SK-N-SH (cell line): ENCODE data around the gene MAD1L1. TPM values are rescaled to one million over a fixed set of nuclear protein-coding genes. Genes with fewer than 3 reads are reported as not detected.

Experiments
- CTCF ChIA-PET: fragments of 300-600, 350-600 bp; formaldehyde crosslinking; extraction: SDS; loops from one replicate; lab custom pipeline; 2021; lab: Yijun Ruan, JAX
- POLR2A ChIA-PET: fragments of 350-600 bp; sonication (Branson Sonifier 250); formaldehyde crosslinking; extraction: SDS; loops from one replicate; lab custom pipeline; 2020; ENCODE audit warnings: antibody characterized with exemption, inconsistent platforms; lab: Yijun Ruan, JAX
- DNase-seq: peaks from one replicate; pipeline ENCODE4 v3.0.0; 2012
- H2AFZ ChIP-seq: fragments of 200-600 bp; sonication (generic); 2 replicates; pipeline ENCODE4 v1.8.1; 2016; ENCODE audit warnings: antibody characterized with exemption, mild to moderate bottlenecking, low read depth
- H3F3A ChIP-seq: fragments of 200-600 bp; sonication (generic); replicated peaks from 2 replicates; pipeline ENCODE3; 2016; ENCODE audit warnings: antibody characterized with exemption, mild to moderate bottlenecking; ENCODE audit not compliant: insufficient read depth
- H3K27ac ChIP-seq, 2 experiments: fragments of 200-500 bp in 1 of 2; fragments of 200-600 bp in 1 of 2; sonication (Bioruptor generic) in 1 of 2; sonication (generic), shearing (Covaris generic) in 1 of 2; 2 replicates each; pipeline versions ENCODE4 v1.5.1 to v1.6.1; 2014 to 2016; ENCODE audit warnings: low read depth in 2 of 2, inconsistent platforms in 1 of 2, low read length in 1 of 2, mild to moderate bottlenecking in 1 of 2, mixed read lengths in 1 of 2
- H3K27me3 ChIP-seq: fragments of 200-600 bp; sonication (generic), shearing (Covaris generic); 2 replicates; pipeline ENCODE4 v1.6.1; 2016; ENCODE audit warnings: mixed run types; ENCODE audit not compliant: insufficient read depth
- H3K36me3 ChIP-seq, 2 experiments: fragments of 200-500 bp in 1 of 2; fragments of 200-600 bp in 1 of 2; sonication (Bioruptor generic) in 1 of 2; sonication (generic) in 1 of 2; replicated peaks in 1 of 2; 2 replicates each; pipeline versions ENCODE3 to v1.5.1; 2014 to 2016; ENCODE audit warnings: low read length in 1 of 2, mild to moderate bottlenecking in 1 of 2; ENCODE audit not compliant: insufficient read depth in 2 of 2, control insufficient read depth in 1 of 2
- H3K4me1 ChIP-seq, 2 experiments: fragments of 200-500 bp in 1 of 2; fragments of 200-600 bp in 1 of 2; sonication (Bioruptor generic) in 1 of 2; sonication (generic), shearing (Covaris generic) in 1 of 2; 2 replicates each; pipeline versions ENCODE4 v1.5.1 to v1.6.1; 2014 to 2016; ENCODE audit warnings: low read depth in 1 of 2, low read length in 1 of 2, mixed run types in 1 of 2; ENCODE audit not compliant: insufficient read depth in 2 of 2, control insufficient read depth in 1 of 2
- H3K4me2 ChIP-seq: fragments of 200-600 bp; sonication (generic), shearing (Covaris generic); 2 replicates; pipeline ENCODE4 v1.6.1; 2017; ENCODE audit warnings: mixed run types
- H3K4me3 ChIP-seq, 2 experiments: fragments of 200-500 bp in 1 of 2; fragments of 200-600 bp in 1 of 2; sonication (Bioruptor generic) in 1 of 2; sonication (generic), shearing (Covaris generic) in 1 of 2; 2 replicates each; pipeline versions ENCODE4 v1.5.1 to v1.8.1; 2014 to 2016; ENCODE audit warnings: low read depth in 2 of 2, inconsistent platforms in 1 of 2, low read length in 1 of 2, mild to moderate bottlenecking in 1 of 2, mixed read lengths in 1 of 2, moderate library complexity in 1 of 2
- H3K79me2 ChIP-seq: fragments of 200-600 bp; sonication (generic); 2 replicates; pipeline ENCODE4 v1.8.1; 2017; ENCODE audit warnings: mild to moderate bottlenecking; ENCODE audit not compliant: insufficient read depth
- H3K9ac ChIP-seq: fragments of 200-600 bp; sonication (generic); 2 replicates; pipeline ENCODE4 v1.6.1; 2017; ENCODE audit warnings: mixed run types
- H3K9me2 ChIP-seq: fragments of 200-600 bp; sonication (generic); 2 replicates; pipeline ENCODE4 v1.6.1; 2017; ENCODE audit warnings: mixed run types
- H3K9me3 ChIP-seq: fragments of 200-600 bp; sonication (generic); 2 replicates; pipeline ENCODE4 v1.6.1; 2017; ENCODE audit warnings: mixed run types, mild to moderate bottlenecking, moderate library complexity
- H4K20me1 ChIP-seq: fragments of 200-600 bp; sonication (generic); 2 replicates; pipeline ENCODE4 v1.6.1; 2017; ENCODE audit warnings: mild to moderate bottlenecking, mixed run types; ENCODE audit not compliant: insufficient read depth
- CTCF ChIP-seq: fragments of 200-600 bp; sonication (generic); IDR thresholded peaks from 2 replicates; pipeline ENCODE4 v1.6.1; 2017; ENCODE audit warnings: antibody characterized with exemption, mild to moderate bottlenecking, moderate library complexity
- ELF1 ChIP-seq: IDR thresholded peaks from 2 replicates; pipeline ENCODE4 v1.4.0; 2012
- EZH2phosphoT487 ChIP-seq: fragments of 200-600 bp; sonication (generic); IDR thresholded peaks from 2 replicates; pipeline ENCODE4 v1.6.1; 2017; ENCODE audit warnings: low read depth, mixed run types, mild to moderate bottlenecking, antibody characterized with exemption, moderate library complexity, borderline replicate concordance
- FOXJ3 ChIP-seq: sonication (generic); formaldehyde crosslinking; IDR thresholded peaks from 2 replicates; pipeline ENCODE4 v1.5.1; 2020; ENCODE audit warnings: mild to moderate bottlenecking, missing genetic modification reagents
- GABPA ChIP-seq: IDR thresholded peaks from 2 replicates; pipeline ENCODE4 v1.4.0; 2012; ENCODE audit warnings: low read depth, mild to moderate bottlenecking
- GATA2 ChIP-seq: sonication (generic); formaldehyde crosslinking; IDR thresholded peaks from 2 replicates; pipeline ENCODE4 v1.5.0; 2020; ENCODE audit warnings: mild to moderate bottlenecking, missing genetic modification reagents
- IRF3 ChIP-seq: fragments of 150-350 bp; IDR thresholded peaks from 2 replicates; pipeline ENCODE4 v1.6.1; 2016; ENCODE audit warnings: mild to moderate bottlenecking, low read depth, low read length
- JUND ChIP-seq: IDR thresholded peaks from 2 replicates; pipeline ENCODE4 v1.4.0; 2012
- NRF1 ChIP-seq: IDR thresholded peaks from 2 replicates; pipeline ENCODE4 v1.6.1; 2012; ENCODE audit warnings: low read depth, mild to moderate bottlenecking, low read length
- RFX5 ChIP-seq: IDR thresholded peaks from 2 replicates; pipeline ENCODE4 v1.6.1; 2012; ENCODE audit warnings: mild to moderate bottlenecking, improper control_type of control experiment, low read length
- SIN3A ChIP-seq: IDR thresholded peaks from 2 replicates; pipeline ENCODE4 v1.6.1; 2012; ENCODE audit warnings: low read depth, mild to moderate bottlenecking, low read length, moderate library complexity, borderline replicate concordance
- SMC3 ChIP-seq: IDR thresholded peaks from 2 replicates; pipeline ENCODE4 v1.6.1; 2012; ENCODE audit warnings: low read depth, low read length, improper control_type of control experiment
- TAF1 ChIP-seq: IDR thresholded peaks from 2 replicates; pipeline ENCODE4 v1.6.1; 2012; ENCODE audit warnings: low read depth, mild to moderate bottlenecking, low read length, moderate library complexity, borderline replicate concordance
- TCF12 ChIP-seq: IDR thresholded peaks from 2 replicates; pipeline ENCODE4 v1.4.0; 2012
- USF2 ChIP-seq: fragments of 150-350 bp; IDR thresholded peaks from 2 replicates; pipeline ENCODE4 v1.6.1; 2017; ENCODE audit warnings: antibody characterized with exemption, low read length, low read depth, borderline replicate concordance
- WGBS: methylation state at CpG from one replicate; pipeline ENCODE4 v1.1.6; 2017; ENCODE audit warnings: low lambda C conversion rate; 5-methylcytosine and 5-hydroxymethylcytosine counted together
- polyA plus RNA-seq, 3 experiments: library from polyadenylated mRNA; depleted of rRNA; stranded (reverse); fragments of >200 nt; gene quantifications; 2 replicates each; pipeline ENCODE4 v1.2.3, GENCODE V29; 2012

The MAD1L1 gene
- polyA plus RNA-seq, 1 of the 3 experiments (the other 2 are of a cell fraction) = 46.2 TPM

- H4K20me1 ChIP-seq = no peaks in the 10 kb centered on the region
- H3F3A ChIP-seq = peaks cover 4% of the 10 kb centered on the region
- 96% methylated on average over 9 of the region's 9 CpGs for WGBS
- ChIA-PET CTCF (no interaction called here), POLR2A (no interaction called here)
- peaks cover 0 to 17% of the 10 kb centered on the region in 2 experiments; a peak in 1 of 4 replicates for H3K4me1 ChIP-seq
- H3K27ac ChIP-seq = no peak overlapping the region
- H3K4me3 ChIP-seq = no peak overlapping the region
- no peaks in the 10 kb centered on the region for H3K36me3 ChIP-seq
- H3K27me3 ChIP-seq = no peaks in the 10 kb centered on the region
- no peaks in the 10 kb centered on the region for H3K79me2 ChIP-seq
- DNase-seq = no peak
- H3K4me2 ChIP-seq = no peak overlapping the region
- H3K9me2 ChIP-seq = no peaks in the 10 kb centered on the region
- TF ChIP-seq CTCF (no peak), JUND (no peak), TAF1 (no peak), TCF12 (no peak)
- H3K9me3 ChIP-seq = no peaks in the 10 kb centered on the region
- no peak overlapping the region for H2AFZ ChIP-seq
- H3K9ac ChIP-seq = no peak overlapping the region
Observed at GRCh38 chr7:1931951-1932270, 300.8 kb downstream of the MAD1L1 start.

GRCh38 chr7:1931256-1931950 is 301.3 kb downstream of the MAD1L1 start:
- DNase-seq = no peak
- WGBS = 97% methylated on average over 22 of the region's 22 CpGs
- CTCF ChIA-PET = no interaction called here

More at GRCh38 chr7:1931256-1931950, 301.3 kb downstream of the MAD1L1 start:
- no peak overlapping the region for H3K9ac ChIP-seq
- no peaks in the 10 kb centered on the region for H4K20me1 ChIP-seq
- POLR2A ChIA-PET = no interaction called here
- peaks cover 0 to 17% of the 10 kb centered on the region in 2 experiments; a peak in 1 of 4 replicates for H3K4me1 ChIP-seq
- H3K36me3 ChIP-seq = no peaks in the 10 kb centered on the region
- peaks cover under 1% of the 10 kb centered on the region; the same call in 1 of the 2 replicates for H3K79me2 ChIP-seq
- H3K4me2 ChIP-seq = no peak overlapping the region
- H3K9me2 ChIP-seq = no peaks in the 10 kb centered on the region
- no peak overlapping the region for H2AFZ ChIP-seq
- no peak overlapping the region for H3K27ac ChIP-seq
- TF ChIP-seq NRF1 = no peak
- TF ChIP-seq SIN3A = no peak
- TF ChIP-seq CTCF = no peak
- TF ChIP-seq EZH2phosphoT487 = no peak
- TF ChIP-seq RFX5 = no peak
- TF ChIP-seq FOXJ3 (CRISPR knock-in tag) = no peak
- no peak for TF ChIP-seq GABPA
- no peak for TF ChIP-seq TAF1
- no peak for TF ChIP-seq USF2
- no peak for TF ChIP-seq GATA2 (CRISPR knock-in tag)
- no peak for TF ChIP-seq JUND
- no peak for TF ChIP-seq ELF1
- TF ChIP-seq SMC3 = no peak
- TF ChIP-seq IRF3 = no peak
- peaks cover 4% of the 10 kb centered on the region for H3F3A ChIP-seq
- H3K27me3 ChIP-seq = no peaks in the 10 kb centered on the region
- no peaks in the 10 kb centered on the region for H3K9me3 ChIP-seq
- no peak overlapping the region for H3K4me3 ChIP-seq
